ENCODE data around the gene NOXO1.

NOXO1 gene

GRCh38 chr16:1946495-1947368 lies 34.5 kb downstream of the NOXO1 start:
- DNase-seq = no peak
- peaks cover 21% of the 10 kb centered on the region for H3K4me1 ChIP-seq (ENCODE audit: insufficient read depth, low read length)

DNA sequence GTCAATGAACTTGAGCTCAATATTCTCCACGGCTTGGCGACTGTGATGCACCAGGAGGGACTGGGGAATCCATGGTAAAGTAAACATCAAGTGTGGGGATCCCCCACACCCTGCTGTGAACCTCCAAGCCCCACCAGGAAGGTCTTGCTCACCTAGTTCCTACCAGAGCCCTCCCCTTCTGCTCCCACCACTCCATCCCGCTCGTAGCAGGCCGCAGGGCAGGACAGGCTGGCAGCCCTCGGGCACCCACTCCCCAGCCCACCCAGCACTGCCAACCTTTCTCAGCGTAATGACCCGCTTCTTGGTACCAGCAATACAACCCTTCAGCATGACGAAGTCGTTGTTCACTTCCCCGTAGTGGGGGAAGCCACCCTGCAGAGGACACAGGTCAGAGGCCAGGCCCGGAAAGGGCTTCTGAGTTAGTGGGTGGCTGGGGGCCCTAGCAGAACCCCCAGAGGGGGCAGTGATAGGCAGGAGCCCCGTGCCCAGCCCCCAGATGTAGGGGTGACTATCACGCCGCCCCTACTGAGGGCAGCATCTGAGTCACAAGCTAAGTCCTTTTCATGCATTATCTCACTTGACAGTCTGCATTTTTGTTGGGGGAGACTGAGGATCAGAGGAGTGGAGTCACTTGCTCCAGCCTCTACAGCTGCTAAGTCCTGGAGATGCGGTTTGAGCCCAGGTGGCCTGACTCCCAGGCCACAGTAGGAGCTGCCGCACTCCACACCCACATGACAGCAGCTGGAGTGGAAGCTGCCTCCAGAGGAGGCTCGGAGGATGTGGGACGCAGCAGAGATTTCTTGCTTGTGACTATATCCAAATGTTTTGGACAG lies 35.5 kb downstream of the NOXO1 start:
- Histone ChIP-seq H3K4me3 (ENCODE audit: low read depth in 1 of 2, low read length in 2 of 2) (no peak overlapping the region), H3K36me3 (ENCODE audit: insufficient read depth, low read length) (peaks cover 6% of the 10 kb centered on the region; the same call in 1 of the 2 replicates), H3K27ac (ENCODE audit: low read length) (no peak overlapping the region), H3K9me3 (ENCODE audit: insufficient read depth, low read length, severe bottlenecking) (no peaks in the 10 kb centered on the region), H3K79me2 (ENCODE audit: insufficient read depth, low read length) (no peaks in the 10 kb centered on the region; the same call in none of the 2 replicates), H3K4me2 (ENCODE audit: insufficient read depth, low read length) (no peak overlapping the region), H2AFZ (ENCODE audit: low read depth, low read length) (no peak overlapping the region), H3K27me3 (ENCODE audit: insufficient read depth, low read length, poor library complexity) (no peaks in the 10 kb centered on the region), H4K20me1 (ENCODE audit: insufficient read depth, low read length) (no peaks in the 10 kb centered on the region; the same call in 1 of the 2 replicates), H3K9ac (ENCODE audit: low read depth, low read length) (no peak overlapping the region), H3K4me1 (ENCODE audit: insufficient read depth, low read length) (peaks cover 26% of the 10 kb centered on the region)
- ATAC-seq (ENCODE audit: insufficient read depth, low read depth) = no peak
- no peak for TF ChIP-seq EZH2 (IDR thresholded peaks at IDR 0.05; ENCODE audit: borderline replicate concordance, low read depth, low read length, severe bottlenecking)
- no peak for DNase-seq

More at GRCh38 chr16:1946495-1947368, 34.5 kb downstream of the NOXO1 start:
- H3K27ac ChIP-seq (ENCODE audit: low read length) = no peak overlapping the region
- no peak overlapping the region for H3K4me3 ChIP-seq (ENCODE audit: low read depth in 1 of 2, low read length in 2 of 2)
- no peaks in the 10 kb centered on the region; the same call in 1 of the 2 replicates for H4K20me1 ChIP-seq (ENCODE audit: insufficient read depth, low read length)
- H2AFZ ChIP-seq (ENCODE audit: low read depth, low read length) = no peak overlapping the region
- H3K4me2 ChIP-seq (ENCODE audit: insufficient read depth, low read length) = no peak overlapping the region
- no peaks in the 10 kb centered on the region; the same call in none of the 2 replicates for H3K79me2 ChIP-seq (ENCODE audit: insufficient read depth, low read length)
- no peak for ATAC-seq (ENCODE audit: insufficient read depth, low read depth)
- no peaks in the 10 kb centered on the region for H3K27me3 ChIP-seq (ENCODE audit: insufficient read depth, low read length, poor library complexity)
- no peaks in the 10 kb centered on the region for H3K9me3 ChIP-seq (ENCODE audit: insufficient read depth, low read length, severe bottlenecking)
- TF ChIP-seq, protein P1, sequence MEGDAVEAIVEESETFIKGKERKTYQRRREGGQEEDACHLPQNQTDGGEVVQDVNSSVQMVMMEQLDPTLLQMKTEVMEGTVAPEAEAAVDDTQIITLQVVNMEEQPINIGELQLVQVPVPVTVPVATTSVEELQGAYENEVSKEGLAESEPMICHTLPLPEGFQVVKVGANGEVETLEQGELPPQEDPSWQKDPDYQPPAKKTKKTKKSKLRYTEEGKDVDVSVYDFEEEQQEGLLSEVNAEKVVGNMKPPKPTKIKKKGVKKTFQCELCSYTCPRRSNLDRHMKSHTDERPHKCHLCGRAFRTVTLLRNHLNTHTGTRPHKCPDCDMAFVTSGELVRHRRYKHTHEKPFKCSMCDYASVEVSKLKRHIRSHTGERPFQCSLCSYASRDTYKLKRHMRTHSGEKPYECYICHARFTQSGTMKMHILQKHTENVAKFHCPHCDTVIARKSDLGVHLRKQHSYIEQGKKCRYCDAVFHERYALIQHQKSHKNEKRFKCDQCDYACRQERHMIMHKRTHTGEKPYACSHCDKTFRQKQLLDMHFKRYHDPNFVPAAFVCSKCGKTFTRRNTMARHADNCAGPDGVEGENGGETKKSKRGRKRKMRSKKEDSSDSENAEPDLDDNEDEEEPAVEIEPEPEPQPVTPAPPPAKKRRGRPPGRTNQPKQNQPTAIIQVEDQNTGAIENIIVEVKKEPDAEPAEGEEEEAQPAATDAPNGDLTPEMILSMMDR (IDR thresholded peaks at IDR 0.05; ENCODE audit: borderline replicate concordance, extremely low read depth, low read length, poor library complexity, severe bottlenecking) = no peak
- H3K9ac ChIP-seq (ENCODE audit: low read depth, low read length) = no peak overlapping the region
- no peaks in the 10 kb centered on the region for H3K36me3 ChIP-seq (ENCODE audit: insufficient read depth, low read length)

- H3K27ac ChIP-seq (ENCODE audit: low read length) = no peak overlapping the region
- H3K9ac ChIP-seq (ENCODE audit: low read depth, low read length) = no peak overlapping the region
- H3K4me1 ChIP-seq (ENCODE audit: insufficient read depth, low read length) = peaks cover 26% of the 10 kb centered on the region
- no peaks in the 10 kb centered on the region for H3K27me3 ChIP-seq (ENCODE audit: insufficient read depth, low read length, poor library complexity)
- no peaks in the 10 kb centered on the region; the same call in none of the 2 replicates for H3K79me2 ChIP-seq (ENCODE audit: insufficient read depth, low read length)
- H3K36me3 ChIP-seq (ENCODE audit: insufficient read depth, low read length) = peaks cover 12% of the 10 kb centered on the region; the same call in 1 of the 2 replicates
- no peaks in the 10 kb centered on the region; the same call in 1 of the 2 replicates for H4K20me1 ChIP-seq (ENCODE audit: insufficient read depth, low read length)
- ATAC-seq (ENCODE audit: insufficient read depth, low read depth) (no peak), DNase-seq (no peak)
- no peak overlapping the region for H3K4me2 ChIP-seq (ENCODE audit: insufficient read depth, low read length)
- no peaks in the 10 kb centered on the region for H3K9me3 ChIP-seq (ENCODE audit: insufficient read depth, low read length, severe bottlenecking)
- TF ChIP-seq, protein P1 (IDR thresholded peaks at IDR 0.05; ENCODE audit: borderline replicate concordance, extremely low read depth, low read length, poor library complexity, severe bottlenecking) = no peak
- TF ChIP-seq EZH2 (IDR thresholded peaks at IDR 0.05; ENCODE audit: borderline replicate concordance, low read depth, low read length, severe bottlenecking) = no peak
- H3K4me3 ChIP-seq (ENCODE audit: low read depth in 1 of 2, low read length in 2 of 2) = no peak overlapping the region
- no peak overlapping the region for H2AFZ ChIP-seq (ENCODE audit: low read depth, low read length)
Measured at GRCh38 chr16:1944612-1945199, 36.6 kb downstream of the NOXO1 start.

Data from DND-41 (cell line).